Measurements from ENCODE around the gene DEFB123.
"Not testable (repeated sequence)": the region's sequence is repeated elsewhere in the genome, so short reads cannot be mapped to it uniquely, and the experiment has no call there.

Gene DEFB123

GRCh38 chr20:31440012-31440659 lies at the start of gene DEFB123:
TSS of gene DEFB123 (plus strand) at chr20:31440632. CDS start at chr20:31440699, 67 bp downstream.
- Mint-ChIP-seq H3K36me3 (ENCODE audit: low read depth) (no peaks in the 10 kb centered on the region), H3K4me1 (ENCODE audit: low read depth) (no peaks in the 10 kb centered on the region), H3K4me3 (no peak within 1 kb of the TSS), H3K27me3 (ENCODE audit: low read depth) (peaks cover 2% of the 10 kb centered on the region), H3K9me3 (no peaks in the 10 kb centered on the region), H3K27ac (no peak within 1 kb of the TSS)
- DNase-seq (ENCODE audit: low spot score) = no peak

GRCh38 chr20:31392836-31393235 lies 47.6 kb upstream of the DEFB123 start:
- Mint-ChIP-seq H3K27ac (no peak overlapping the region), H3K4me1 (ENCODE audit: low read depth) (no peaks in the 10 kb centered on the region), H3K9me3 (no peaks in the 10 kb centered on the region), H3K36me3 (ENCODE audit: low read depth) (no peaks in the 10 kb centered on the region), H3K27me3 (ENCODE audit: low read depth) (no peaks in the 10 kb centered on the region), H3K4me3 (no peak overlapping the region)
- no peak for DNase-seq (ENCODE audit: low spot score)

- no peak overlapping the region for H3K27ac Mint-ChIP-seq
- no peak overlapping the region for H3K4me3 Mint-ChIP-seq
- H3K27me3 Mint-ChIP-seq (ENCODE audit: low read depth) = no peaks in the 10 kb centered on the region
- H3K9me3 Mint-ChIP-seq = no peaks in the 10 kb centered on the region
- H3K4me1 Mint-ChIP-seq (ENCODE audit: low read depth) = no peaks in the 10 kb centered on the region
- DNase-seq (ENCODE audit: low spot score) = no peak
- H3K36me3 Mint-ChIP-seq (ENCODE audit: low read depth) = no peaks in the 10 kb centered on the region
These were observed 45.5 kb upstream of the DEFB123 start for GRCh38 chr20:31394900-31395299.

GRCh38 chr20:31403886-31404285 lies 36.5 kb upstream of the DEFB123 start:
- H3K27me3 Mint-ChIP-seq (ENCODE audit: low read depth) = no peaks in the 10 kb centered on the region
- H3K9me3 Mint-ChIP-seq = no peaks in the 10 kb centered on the region
- H3K36me3 Mint-ChIP-seq (ENCODE audit: low read depth) = no peaks in the 10 kb centered on the region
- no peak for DNase-seq (ENCODE audit: low spot score)
- no peaks in the 10 kb centered on the region for H3K4me1 Mint-ChIP-seq (ENCODE audit: low read depth)
- H3K27ac Mint-ChIP-seq = no peak overlapping the region
- no peak overlapping the region for H3K4me3 Mint-ChIP-seq

GRCh38 chr20:31406115-31406514 lies 34.3 kb upstream of the DEFB123 start, which contains the start of gene DEFB121:
TSS of gene DEFB121 (minus strand) at chr20:31406215. CDS start at chr20:31406152, 63 bp downstream.
- no peaks in the 10 kb centered on the region for H3K4me1 Mint-ChIP-seq (ENCODE audit: low read depth)
- no peak within 1 kb of the TSS for H3K4me3 Mint-ChIP-seq
- H3K27ac Mint-ChIP-seq = no peak within 1 kb of the TSS

GRCh38 chr20:31410011-31410410 lies 30.4 kb upstream of the DEFB123 start:
- H3K4me3 Mint-ChIP-seq = no peak overlapping the region
- no peaks in the 10 kb centered on the region for H3K27me3 Mint-ChIP-seq (ENCODE audit: low read depth)
- no peaks in the 10 kb centered on the region for H3K36me3 Mint-ChIP-seq (ENCODE audit: low read depth)
- H3K4me1 Mint-ChIP-seq (ENCODE audit: low read depth) = no peaks in the 10 kb centered on the region
- DNase-seq (ENCODE audit: low spot score) = no peak
- no peaks in the 10 kb centered on the region for H3K9me3 Mint-ChIP-seq
- H3K27ac Mint-ChIP-seq = no peak overlapping the region

More at GRCh38 chr20:31406115-31406514, 34.3 kb upstream of the DEFB123 start, which contains the start of gene DEFB121:
- H3K27me3 Mint-ChIP-seq (ENCODE audit: low read depth) = no peaks in the 10 kb centered on the region
- H3K9me3 Mint-ChIP-seq = no peaks in the 10 kb centered on the region
- no peaks in the 10 kb centered on the region for H3K36me3 Mint-ChIP-seq (ENCODE audit: low read depth)
- DNase-seq (ENCODE audit: low spot score) = no peak

GRCh38 chr20:31414381-31414780 lies 26.1 kb upstream of the DEFB123 start:
- DNase-seq (ENCODE audit: low spot score) = no peak
- Mint-ChIP-seq H3K4me1 (ENCODE audit: low read depth) (no peaks in the 10 kb centered on the region), H3K27ac (no peak overlapping the region), H3K27me3 (ENCODE audit: low read depth) (no peaks in the 10 kb centered on the region), H3K9me3 (no peaks in the 10 kb centered on the region), H3K36me3 (ENCODE audit: low read depth) (no peaks in the 10 kb centered on the region), H3K4me3 (no peak overlapping the region)

GRCh38 chr20:31415653-31416052 lies 24.8 kb upstream of the DEFB123 start:
- DNase-seq (ENCODE audit: low spot score) = no peak
- H3K36me3 Mint-ChIP-seq (ENCODE audit: low read depth) = no peaks in the 10 kb centered on the region
- H3K27ac Mint-ChIP-seq = no peak overlapping the region
- no peaks in the 10 kb centered on the region for H3K4me1 Mint-ChIP-seq (ENCODE audit: low read depth)
- no peaks in the 10 kb centered on the region for H3K9me3 Mint-ChIP-seq
- no peak overlapping the region for H3K4me3 Mint-ChIP-seq
- no peaks in the 10 kb centered on the region for H3K27me3 Mint-ChIP-seq (ENCODE audit: low read depth)

GRCh38 chr20:31418307-31418706 lies 22.1 kb upstream of the DEFB123 start:
- Mint-ChIP-seq H3K4me1 (ENCODE audit: low read depth) (no peaks in the 10 kb centered on the region), H3K4me3 (no peak overlapping the region), H3K36me3 (ENCODE audit: low read depth) (no peaks in the 10 kb centered on the region), H3K27me3 (ENCODE audit: low read depth) (no peaks in the 10 kb centered on the region), H3K27ac (no peak overlapping the region), H3K9me3 (no peaks in the 10 kb centered on the region)
- no peak for DNase-seq (ENCODE audit: low spot score)

- no peak overlapping the region for H3K4me3 Mint-ChIP-seq
- no peaks in the 10 kb centered on the region for H3K4me1 Mint-ChIP-seq (ENCODE audit: low read depth)
- DNase-seq (ENCODE audit: low spot score) = no peak
- no peaks in the 10 kb centered on the region for H3K27me3 Mint-ChIP-seq (ENCODE audit: low read depth)
- H3K9me3 Mint-ChIP-seq = no peaks in the 10 kb centered on the region
- no peaks in the 10 kb centered on the region for H3K36me3 Mint-ChIP-seq (ENCODE audit: low read depth)
- H3K27ac Mint-ChIP-seq = no peak overlapping the region
These were observed 14.6 kb upstream of the DEFB123 start for GRCh38 chr20:31425797-31426196.

GRCh38 chr20:31426891-31427551 lies 13.4 kb upstream of the DEFB123 start:
- not testable (repeated sequence) for H3K27me3 Mint-ChIP-seq (ENCODE audit: low read depth); H3K27ac Mint-ChIP-seq; H3K4me1 Mint-ChIP-seq (ENCODE audit: low read depth); H3K4me3 Mint-ChIP-seq; H3K9me3 Mint-ChIP-seq; H3K36me3 Mint-ChIP-seq (ENCODE audit: low read depth); DNase-seq (ENCODE audit: low spot score)

- H3K27me3 Mint-ChIP-seq (ENCODE audit: low read depth); H3K27ac Mint-ChIP-seq; H3K4me3 Mint-ChIP-seq: not testable (repeated sequence)
These were observed 12.9 kb upstream of the DEFB123 start for GRCh38 chr20:31427576-31427975.

GRCh38 chr20:31430568-31431115 lies 9.8 kb upstream of the DEFB123 start:
- H3K4me3 Mint-ChIP-seq = no peak overlapping the region
- no peak for DNase-seq (ENCODE audit: low spot score)
- no peaks in the 10 kb centered on the region for H3K36me3 Mint-ChIP-seq (ENCODE audit: low read depth)
- no peak overlapping the region for H3K27ac Mint-ChIP-seq
- H3K4me1 Mint-ChIP-seq (ENCODE audit: low read depth) = no peaks in the 10 kb centered on the region
- no peaks in the 10 kb centered on the region for H3K27me3 Mint-ChIP-seq (ENCODE audit: low read depth)
- no peaks in the 10 kb centered on the region for H3K9me3 Mint-ChIP-seq

More at GRCh38 chr20:31427576-31427975, 12.9 kb upstream of the DEFB123 start:
- not testable (repeated sequence) for H3K36me3 Mint-ChIP-seq (ENCODE audit: low read depth); H3K4me1 Mint-ChIP-seq (ENCODE audit: low read depth); H3K9me3 Mint-ChIP-seq; DNase-seq (ENCODE audit: low spot score)

- H3K27ac Mint-ChIP-seq = no peak overlapping the region
- H3K27me3 Mint-ChIP-seq (ENCODE audit: low read depth) = no peaks in the 10 kb centered on the region
- no peaks in the 10 kb centered on the region for H3K4me1 Mint-ChIP-seq (ENCODE audit: low read depth)
- no peak for DNase-seq (ENCODE audit: low spot score)
- H3K36me3 Mint-ChIP-seq (ENCODE audit: low read depth) = no peaks in the 10 kb centered on the region
- H3K4me3 Mint-ChIP-seq = no peak overlapping the region
- H3K9me3 Mint-ChIP-seq = no peaks in the 10 kb centered on the region
These were observed 5.8 kb downstream of the DEFB123 start for GRCh38 chr20:31446084-31446819.
